Suppressor macrophage treated with lipopolysaccharide for 1 hour (primary cell): ENCODE results near the gene RAB3C.

Experiments
- DNase-seq, 3 donors: peaks; one replicate each; pipeline ENCODE4 v3.0.0-alpha.2; 2020 to 2022

Gene RAB3C

GRCh38 chr5:58737671-58738070, 154.8 kb downstream of the RAB3C start:
- no peak for DNase-seq

- no peak for DNase-seq
Observed at GRCh38 chr5:58738336-58738735, 155.5 kb downstream of the RAB3C start.

- DNase-seq = no peak
Observed at GRCh38 chr5:58739051-58739450, 156.2 kb downstream of the RAB3C start.

- DNase-seq = no peak
Observed at GRCh38 chr5:58740956-58741355, 158.1 kb downstream of the RAB3C start.

GRCh38 chr5:58745350-58745749, 162.5 kb downstream of the RAB3C start:
- no peak for DNase-seq

- DNase-seq = no peak
Observed at GRCh38 chr5:58746321-58746720, 163.4 kb downstream of the RAB3C start.

GRCh38 chr5:58750036-58750435, 167.2 kb downstream of the RAB3C start:
- no peak for DNase-seq

GRCh38 chr5:58751222-58751837, 168.5 kb downstream of the RAB3C start:
- peak; percentile 64 to 78 (median 70) for DNase-seq

GRCh38 chr5:58752104-58752503, 169.2 kb downstream of the RAB3C start:
- peak in 1 of 3 donors; percentile 19 for DNase-seq

GRCh38 chr5:58753446-58753845, 170.6 kb downstream of the RAB3C start:
- DNase-seq = no peak

GRCh38 chr5:58754250-58754649, 171.4 kb downstream of the RAB3C start:
- DNase-seq = no peak

GRCh38 chr5:58755397-58755796, 172.5 kb downstream of the RAB3C start:
- DNase-seq = no peak

- DNase-seq = peak; percentile 17 to 63 (median 42)
Observed at GRCh38 chr5:58759745-58760144, 176.9 kb downstream of the RAB3C start.

- peak; percentile 13 to 52 (median 49) for DNase-seq
Observed at GRCh38 chr5:58760222-58760621, 177.3 kb downstream of the RAB3C start.

- DNase-seq = no peak
Observed at GRCh38 chr5:58761407-58761806, 178.5 kb downstream of the RAB3C start.

GRCh38 chr5:58763390-58763789, 180.5 kb downstream of the RAB3C start:
- DNase-seq = no peak

- DNase-seq = no peak
Observed at GRCh38 chr5:58764199-58764598, 181.3 kb downstream of the RAB3C start.

- no peak for DNase-seq
Observed at GRCh38 chr5:58765058-58765457, 182.2 kb downstream of the RAB3C start.

- DNase-seq = no peak
Observed at GRCh38 chr5:58767104-58767503, 184.2 kb downstream of the RAB3C start.

- DNase-seq = no peak
Observed at GRCh38 chr5:58770136-58770535, 187.3 kb downstream of the RAB3C start.

GRCh38 chr5:58771796-58772195, 188.9 kb downstream of the RAB3C start:
- no peak for DNase-seq

GRCh38 chr5:58773744-58774441, 191.0 kb downstream of the RAB3C start:
- no peak for DNase-seq

GRCh38 chr5:58774937-58775336, 192.1 kb downstream of the RAB3C start:
- peak; percentile 11 to 31 (median 27) for DNase-seq

GRCh38 chr5:58775701-58776262, 192.9 kb downstream of the RAB3C start:
- DNase-seq = peak; percentile 47 to 69 (median 65)
